PFSK-1 (cell line): ENCODE results near the gene INPP4B.

Experiments used
- FOXP2 ChIP-seq: optimal IDR thresholded peaks from 2 replicates; pipeline ENCODE3; 2011; ENCODE audit warnings: borderline replicate concordance, control low read depth, inconsistent platforms; ENCODE audit not compliant: insufficient read depth; ENCODE audit errors: extremely low read length, extremely low read depth
- POLR2AphosphoS5 ChIP-seq: IDR thresholded peaks from 2 replicates; pipeline ENCODE4 v1.6.1; 2012; ENCODE audit warnings: low read depth, mild to moderate bottlenecking, control low read depth, low read length, moderate library complexity
- SIN3A ChIP-seq: IDR thresholded peaks from 2 replicates; pipeline ENCODE4 v1.6.1; 2012; ENCODE audit warnings: mild to moderate bottlenecking, low read length, moderate library complexity, borderline replicate concordance; ENCODE audit not compliant: insufficient read depth
- TAF1 ChIP-seq: IDR thresholded peaks from 2 replicates; pipeline ENCODE4 v1.6.1; 2012; ENCODE audit warnings: low read length, control low read depth, borderline replicate concordance; ENCODE audit not compliant: insufficient read depth
- TF ChIP-seq, protein P1 (sequence below), 2 experiments: IDR thresholded peaks; 2 replicates each; pipeline versions ENCODE4 v1.6.1 to v1.8.0; 2011 to 2012; ENCODE audit warnings: low read depth in 2 of 2, low read length in 2 of 2, control low read depth in 1 of 2, inconsistent platforms in 1 of 2, mild to moderate bottlenecking in 1 of 2, moderate library complexity in 1 of 2; ENCODE audit not compliant: insufficient read depth in 1 of 2

DNA sequence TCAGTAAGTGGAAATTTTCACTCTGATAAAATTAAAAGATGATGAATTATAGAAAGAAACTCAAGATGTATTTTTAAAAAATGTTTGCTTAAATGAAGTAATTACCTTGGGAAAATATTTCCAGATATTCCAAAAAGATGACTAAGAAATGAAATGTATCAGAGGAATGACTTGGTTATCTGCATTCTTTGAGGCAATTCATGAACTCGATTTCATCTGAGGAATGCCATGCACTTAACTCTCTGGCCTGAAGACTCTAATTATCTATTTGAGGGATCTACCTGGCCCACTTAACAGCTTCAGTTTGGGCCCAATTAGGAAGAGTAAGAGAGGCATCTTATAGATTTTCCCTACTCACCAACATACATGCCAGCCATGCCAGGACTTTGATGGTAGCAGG, 182.3 kb downstream of the INPP4B start:
- TF ChIP-seq, protein P1, sequence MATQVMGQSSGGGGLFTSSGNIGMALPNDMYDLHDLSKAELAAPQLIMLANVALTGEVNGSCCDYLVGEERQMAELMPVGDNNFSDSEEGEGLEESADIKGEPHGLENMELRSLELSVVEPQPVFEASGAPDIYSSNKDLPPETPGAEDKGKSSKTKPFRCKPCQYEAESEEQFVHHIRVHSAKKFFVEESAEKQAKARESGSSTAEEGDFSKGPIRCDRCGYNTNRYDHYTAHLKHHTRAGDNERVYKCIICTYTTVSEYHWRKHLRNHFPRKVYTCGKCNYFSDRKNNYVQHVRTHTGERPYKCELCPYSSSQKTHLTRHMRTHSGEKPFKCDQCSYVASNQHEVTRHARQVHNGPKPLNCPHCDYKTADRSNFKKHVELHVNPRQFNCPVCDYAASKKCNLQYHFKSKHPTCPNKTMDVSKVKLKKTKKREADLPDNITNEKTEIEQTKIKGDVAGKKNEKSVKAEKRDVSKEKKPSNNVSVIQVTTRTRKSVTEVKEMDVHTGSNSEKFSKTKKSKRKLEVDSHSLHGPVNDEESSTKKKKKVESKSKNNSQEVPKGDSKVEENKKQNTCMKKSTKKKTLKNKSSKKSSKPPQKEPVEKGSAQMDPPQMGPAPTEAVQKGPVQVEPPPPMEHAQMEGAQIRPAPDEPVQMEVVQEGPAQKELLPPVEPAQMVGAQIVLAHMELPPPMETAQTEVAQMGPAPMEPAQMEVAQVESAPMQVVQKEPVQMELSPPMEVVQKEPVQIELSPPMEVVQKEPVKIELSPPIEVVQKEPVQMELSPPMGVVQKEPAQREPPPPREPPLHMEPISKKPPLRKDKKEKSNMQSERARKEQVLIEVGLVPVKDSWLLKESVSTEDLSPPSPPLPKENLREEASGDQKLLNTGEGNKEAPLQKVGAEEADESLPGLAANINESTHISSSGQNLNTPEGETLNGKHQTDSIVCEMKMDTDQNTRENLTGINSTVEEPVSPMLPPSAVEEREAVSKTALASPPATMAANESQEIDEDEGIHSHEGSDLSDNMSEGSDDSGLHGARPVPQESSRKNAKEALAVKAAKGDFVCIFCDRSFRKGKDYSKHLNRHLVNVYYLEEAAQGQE (IDR thresholded peaks at IDR 0.05; ENCODE audit: insufficient read depth in 1 of 2, low read depth in 2 of 2, low read length in 2 of 2), result no peak
- TF ChIP-seq POLR2AphosphoS5 (no peak), TAF1 (no peak), SIN3A (no peak), FOXP2 (no peak)
